ENCODE results near the gene CDH23.

Gene CDH23

DNA sequence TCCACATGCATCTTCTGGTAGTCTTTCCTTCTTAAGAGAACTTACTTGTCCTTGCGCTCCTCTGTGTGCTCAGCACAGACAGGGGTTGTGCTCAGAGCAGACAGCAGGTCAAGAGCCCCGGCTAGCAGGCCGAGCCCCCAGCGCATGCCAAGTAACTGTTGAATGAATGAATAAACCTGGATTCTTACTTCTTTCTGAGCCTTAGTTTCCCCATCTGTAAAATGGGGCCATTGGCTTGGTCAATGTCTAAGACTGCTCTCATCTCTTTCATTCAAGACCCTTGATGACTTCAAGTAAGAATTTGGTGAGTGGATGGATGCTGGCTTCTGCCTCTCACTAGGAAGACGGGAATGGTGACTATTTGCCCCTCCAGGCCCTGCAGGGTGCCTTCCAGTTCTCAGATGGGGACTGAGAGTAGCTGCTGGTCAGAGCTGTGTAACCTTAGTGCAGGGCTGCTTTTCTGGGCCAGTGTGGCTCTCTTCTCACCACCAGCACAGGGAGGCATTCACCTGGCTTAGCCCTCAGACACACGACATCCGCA, 78.1 kb downstream of the CDH23 start:
- no peak overlapping the region for H3K4me3 ChIP-seq (ENCODE audit: low read depth, low read length)
- DNase-seq (ENCODE audit: low read depth): no peak

DNA sequence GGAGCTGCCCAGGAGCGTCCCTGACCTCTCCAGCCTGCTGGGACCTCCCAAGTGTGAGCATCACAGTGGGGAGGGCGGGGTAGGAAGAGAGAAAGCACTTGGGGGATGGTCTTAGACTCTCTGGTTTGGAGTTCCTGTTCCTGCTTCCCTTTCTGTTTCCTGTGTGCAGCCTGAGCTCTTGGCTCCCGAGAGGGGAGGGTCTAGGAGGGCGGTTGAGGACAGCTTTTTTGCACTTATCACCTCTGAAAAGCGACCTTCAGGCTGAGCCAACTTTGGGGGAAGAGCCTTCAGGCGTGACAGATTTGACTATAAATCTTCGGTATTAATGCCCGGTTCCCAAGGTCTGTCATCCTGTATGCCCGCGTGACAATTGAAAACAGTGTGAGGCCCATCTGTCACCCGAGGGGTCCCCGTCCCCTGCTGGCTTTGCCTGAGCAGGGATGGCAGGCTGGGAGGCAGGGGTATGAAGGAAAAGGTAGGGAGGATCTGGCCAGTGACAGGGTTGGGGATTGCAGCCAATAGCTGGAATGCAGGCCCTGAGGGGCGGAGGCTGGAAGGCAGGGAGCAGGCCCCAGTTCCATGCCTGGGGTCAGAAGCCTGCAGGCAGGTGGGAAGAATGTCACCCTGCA, 78.6 kb downstream of the CDH23 start:
- no peak overlapping the region for H3K4me3 ChIP-seq (ENCODE audit: low read depth, low read length)
- DNase-seq (ENCODE audit: low read depth): no peak

DNA sequence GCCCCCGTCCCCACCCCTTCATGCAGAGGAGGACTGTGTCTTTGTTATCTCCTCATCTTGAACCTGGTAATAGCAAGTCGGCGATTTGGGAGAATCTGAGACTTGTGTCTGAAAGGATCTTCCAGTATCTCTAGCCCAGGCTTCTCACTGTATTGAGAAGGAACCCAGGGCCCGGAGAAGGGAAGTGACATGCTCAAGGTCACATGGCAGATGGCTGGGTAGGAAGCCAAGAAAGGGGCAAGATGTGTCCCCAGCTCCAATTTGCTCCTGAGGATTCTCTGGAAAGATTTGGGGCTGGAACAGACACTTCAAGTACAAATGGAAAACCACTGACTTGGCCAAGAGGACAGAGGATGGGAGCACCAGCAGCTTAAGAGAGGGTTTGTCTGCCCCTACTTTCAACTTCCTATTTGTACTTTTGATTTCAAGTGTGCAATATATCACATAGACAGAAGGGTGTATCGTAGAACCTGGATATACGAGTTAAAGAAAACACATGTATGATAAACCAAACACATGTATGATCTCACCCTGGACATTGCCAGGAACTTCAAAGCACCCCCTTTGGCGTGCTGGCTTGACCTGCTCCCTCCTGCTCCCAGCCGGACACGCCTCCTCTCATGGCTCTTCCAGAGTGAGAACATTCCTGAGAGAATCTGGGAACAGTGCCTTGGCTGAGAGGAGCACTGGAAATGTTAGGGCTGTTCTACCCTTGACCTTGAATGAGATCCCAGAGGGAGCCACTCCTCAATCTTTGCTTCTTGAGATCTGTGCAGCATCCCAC, 79.7 kb downstream of the CDH23 start:
- H3K4me3 ChIP-seq (ENCODE audit: low read depth, low read length): no peak overlapping the region
- no peak for DNase-seq (ENCODE audit: low read depth)

DNA sequence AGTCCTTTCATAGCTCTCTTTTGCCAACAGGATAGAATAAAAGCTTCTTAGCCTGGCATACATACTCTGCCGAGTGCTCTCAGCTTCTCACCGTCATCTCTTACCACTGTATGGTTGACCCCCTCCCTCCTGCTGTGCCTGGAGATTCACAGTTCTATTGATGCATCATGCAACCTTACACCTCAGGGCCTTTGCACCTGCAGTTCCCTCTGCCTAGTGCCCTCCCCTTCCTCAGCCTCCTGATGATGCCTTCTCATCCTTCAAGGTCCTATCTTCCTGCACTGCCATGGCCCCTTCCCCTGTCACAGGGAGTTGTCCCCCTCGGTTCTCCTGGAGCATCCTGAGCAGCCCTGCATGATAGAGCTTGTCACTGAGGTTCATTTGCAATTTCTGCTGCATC, 81.5 kb downstream of the CDH23 start:
- no peak for DNase-seq (ENCODE audit: low read depth)
- no peak overlapping the region for H3K4me3 ChIP-seq (ENCODE audit: low read depth, low read length)

DNA sequence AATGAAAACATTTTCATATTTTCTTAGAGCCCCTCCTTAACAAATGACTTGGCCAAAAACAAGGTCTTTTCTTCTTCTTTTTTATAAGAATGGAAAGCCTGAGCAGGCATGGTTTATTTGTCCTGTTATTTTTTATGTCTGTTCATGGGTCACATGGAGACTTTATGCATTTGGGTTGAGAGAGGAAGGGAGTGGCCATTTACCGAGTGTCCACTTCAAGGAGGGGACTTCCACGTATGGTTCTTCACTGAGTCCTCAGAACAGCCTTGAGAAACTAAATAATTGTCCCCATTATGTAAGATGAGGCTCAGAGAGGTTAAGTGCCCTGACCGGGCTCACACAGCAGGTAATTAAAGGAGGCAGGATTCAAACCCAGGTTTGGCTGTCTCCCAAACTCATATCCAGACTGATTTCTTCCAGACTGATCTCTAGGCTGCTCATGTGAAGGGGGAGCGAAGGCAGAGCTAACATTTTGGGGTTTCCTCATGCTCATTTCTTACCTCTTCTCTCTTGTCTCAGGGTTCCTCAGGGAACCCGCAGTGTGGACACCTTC, 82.2 kb downstream of the CDH23 start:
- no peak overlapping the region for H3K4me3 ChIP-seq (ENCODE audit: low read depth, low read length)
- DNase-seq (ENCODE audit: low read depth): no peak

DNA sequence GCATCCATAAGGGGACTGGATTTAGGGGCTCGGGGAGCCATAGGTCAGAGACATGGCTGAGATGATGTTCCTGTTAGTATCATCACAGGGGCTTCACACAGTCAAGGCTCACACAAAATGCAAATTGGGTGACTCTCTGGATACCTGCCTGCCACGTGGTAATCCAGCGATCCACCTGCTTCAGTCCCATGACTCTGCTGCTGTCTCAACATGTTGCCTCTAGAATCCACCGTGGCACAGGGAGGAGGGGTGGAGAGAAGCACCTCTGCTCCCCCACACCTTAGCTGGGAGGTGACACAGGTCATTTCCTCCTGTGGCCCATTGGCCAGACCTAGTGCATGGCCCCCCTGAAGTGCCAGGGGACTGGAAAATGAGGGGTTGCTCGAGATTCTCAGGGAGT, 83.1 kb downstream of the CDH23 start:
- no peak for DNase-seq (ENCODE audit: low read depth)
- H3K4me3 ChIP-seq (ENCODE audit: low read depth, low read length): no peak overlapping the region

DNA sequence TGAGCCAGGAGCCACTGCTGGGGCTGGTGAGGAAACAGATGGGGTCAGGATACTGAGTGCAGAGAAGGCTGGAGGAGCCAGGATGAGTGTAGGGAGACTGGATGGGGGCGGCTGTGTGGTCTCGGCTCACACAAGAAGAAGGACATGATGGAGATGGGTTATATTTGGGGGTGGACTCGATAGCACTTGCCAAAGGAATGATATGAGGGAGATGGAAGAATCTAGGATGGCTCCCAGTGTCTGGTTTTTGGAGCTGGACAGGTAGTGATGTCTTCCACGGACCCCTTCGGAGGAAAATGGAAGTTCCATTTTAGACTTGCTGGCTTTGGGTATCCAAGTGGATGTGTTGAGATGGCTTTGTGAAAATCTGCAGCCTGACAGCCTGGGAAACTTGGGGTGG, 83.9 kb downstream of the CDH23 start:
- no peak overlapping the region for H3K4me3 ChIP-seq (ENCODE audit: low read depth, low read length)
- DNase-seq (ENCODE audit: low read depth): no peak

DNA sequence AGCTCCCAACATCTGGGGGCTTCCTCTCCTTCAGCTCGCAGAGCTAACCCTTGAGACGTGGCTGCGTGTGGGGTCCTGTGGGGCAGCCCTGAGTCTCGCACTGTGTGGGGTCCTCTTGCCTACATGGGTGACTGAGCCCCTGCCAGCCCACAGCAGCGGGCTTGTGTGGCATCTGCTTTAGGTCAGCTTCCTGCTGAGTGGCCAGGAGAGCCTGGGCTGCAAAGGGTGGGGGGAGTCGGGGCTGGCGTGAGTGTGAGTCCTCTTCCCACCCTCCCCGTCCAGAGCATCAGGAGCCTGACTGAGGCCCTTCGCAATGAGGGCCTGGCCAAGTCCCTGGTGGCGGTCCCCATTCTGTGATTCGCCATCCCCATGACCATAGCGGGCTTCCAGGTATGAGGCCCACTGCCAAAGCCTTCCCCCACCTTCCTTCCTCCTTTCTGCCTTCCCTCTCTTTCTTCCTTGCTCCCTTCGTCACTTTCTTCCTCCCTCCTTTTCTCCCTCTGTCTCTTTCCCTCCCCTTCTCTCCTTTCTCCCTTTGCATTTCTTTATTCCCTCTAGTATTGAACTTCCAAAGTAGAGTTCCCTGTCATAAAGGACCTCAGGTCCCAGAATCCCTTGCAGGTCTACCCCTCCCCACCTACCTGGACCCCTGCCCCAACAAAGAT, 85.2 kb downstream of the CDH23 start:
- H3K4me3 ChIP-seq (ENCODE audit: low read depth, low read length): no peak overlapping the region
- no peak for DNase-seq (ENCODE audit: low read depth)

DNA sequence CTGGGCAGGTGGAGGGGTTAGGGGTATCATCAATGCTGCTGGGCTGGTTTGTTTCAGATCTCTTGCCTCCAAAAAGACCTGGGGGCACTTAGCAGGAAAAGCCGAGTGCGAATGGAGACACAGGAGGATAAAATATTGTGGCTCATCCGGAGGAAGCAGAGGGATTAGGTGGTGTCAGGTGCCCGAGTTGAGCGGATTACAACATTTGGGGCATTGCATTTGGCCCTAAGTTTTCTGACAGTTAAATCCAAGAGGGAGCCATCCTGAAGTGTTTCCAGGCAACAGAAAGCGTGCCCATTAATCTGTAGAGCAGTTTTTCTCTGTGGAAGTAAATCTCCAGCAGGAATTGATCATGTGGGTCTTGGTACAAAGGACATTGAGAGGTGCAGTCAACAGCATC, 85.9 kb downstream of the CDH23 start:
- DNase-seq (ENCODE audit: low read depth): no peak

DNA sequence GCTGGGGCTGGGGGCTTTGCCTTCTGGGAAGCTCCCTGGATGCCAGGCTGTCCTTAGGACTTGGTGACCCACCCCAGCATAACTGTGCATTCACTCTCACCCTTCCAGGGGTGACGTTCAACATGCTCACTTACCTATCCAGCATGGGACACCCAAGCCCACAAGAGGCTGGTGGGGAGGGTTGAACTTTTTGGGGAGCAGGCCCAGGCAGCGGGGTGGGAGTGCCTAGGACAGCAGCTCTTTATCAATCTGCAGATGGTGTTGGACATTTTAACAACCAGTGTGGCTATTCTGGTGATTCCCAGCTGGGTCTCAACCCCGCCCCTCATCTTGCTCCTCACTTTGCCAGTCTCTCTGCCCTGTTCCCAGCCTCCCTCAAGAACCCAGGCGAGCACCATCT, 86.4 kb downstream of the CDH23 start:
- no peak for DNase-seq (ENCODE audit: low read depth)
- H3K4me3 ChIP-seq (ENCODE audit: low read depth, low read length): no peak overlapping the region

More for the DNA sequence above, 85.9 kb downstream of the CDH23 start:
- no peak overlapping the region for H3K4me3 ChIP-seq (ENCODE audit: low read depth, low read length)

DNA sequence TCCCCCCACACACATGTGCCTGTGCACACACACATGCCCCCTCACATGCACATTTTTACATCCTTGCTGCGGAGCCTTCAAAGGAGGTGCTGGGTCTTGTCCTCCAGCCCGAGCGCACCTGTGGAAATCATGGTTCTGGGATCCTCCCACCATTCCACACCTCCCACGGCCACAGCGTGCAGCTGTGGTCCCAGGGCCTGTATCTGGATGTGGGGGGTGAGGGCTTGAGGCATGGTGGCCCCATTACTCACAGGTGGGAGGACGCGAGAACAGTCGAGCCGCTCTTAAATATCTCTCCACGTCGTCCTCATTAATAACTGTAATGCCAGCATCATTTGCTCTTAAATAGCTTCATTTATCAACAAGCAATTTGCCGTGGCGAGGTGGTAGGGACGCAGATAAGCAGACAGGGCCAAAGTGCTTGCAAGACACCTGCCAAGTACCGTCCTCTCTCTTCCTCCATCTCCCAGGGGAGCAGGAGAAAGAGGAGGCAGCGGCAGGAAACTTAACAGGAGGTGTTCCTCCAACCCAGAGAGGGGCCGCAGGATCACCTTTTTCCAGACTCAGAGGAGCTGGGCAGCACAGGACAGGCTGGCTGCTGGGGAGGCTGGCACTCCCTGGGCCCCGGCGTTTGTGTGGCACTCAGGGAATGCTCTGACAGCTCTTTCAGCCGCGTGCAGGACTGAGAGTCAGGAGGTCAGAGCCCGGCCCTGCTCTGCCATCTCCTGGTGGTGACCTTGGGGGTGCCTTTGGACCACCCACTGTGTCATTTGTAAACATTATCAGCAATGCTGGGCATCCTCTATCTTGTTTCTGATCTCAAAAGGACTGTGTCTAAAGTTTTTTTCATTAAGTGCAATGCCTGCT, 87.4 kb downstream of the CDH23 start:
- H3K4me3 ChIP-seq (ENCODE audit: low read depth, low read length): no peak overlapping the region
- DNase-seq (ENCODE audit: low read depth): no peak

DNA sequence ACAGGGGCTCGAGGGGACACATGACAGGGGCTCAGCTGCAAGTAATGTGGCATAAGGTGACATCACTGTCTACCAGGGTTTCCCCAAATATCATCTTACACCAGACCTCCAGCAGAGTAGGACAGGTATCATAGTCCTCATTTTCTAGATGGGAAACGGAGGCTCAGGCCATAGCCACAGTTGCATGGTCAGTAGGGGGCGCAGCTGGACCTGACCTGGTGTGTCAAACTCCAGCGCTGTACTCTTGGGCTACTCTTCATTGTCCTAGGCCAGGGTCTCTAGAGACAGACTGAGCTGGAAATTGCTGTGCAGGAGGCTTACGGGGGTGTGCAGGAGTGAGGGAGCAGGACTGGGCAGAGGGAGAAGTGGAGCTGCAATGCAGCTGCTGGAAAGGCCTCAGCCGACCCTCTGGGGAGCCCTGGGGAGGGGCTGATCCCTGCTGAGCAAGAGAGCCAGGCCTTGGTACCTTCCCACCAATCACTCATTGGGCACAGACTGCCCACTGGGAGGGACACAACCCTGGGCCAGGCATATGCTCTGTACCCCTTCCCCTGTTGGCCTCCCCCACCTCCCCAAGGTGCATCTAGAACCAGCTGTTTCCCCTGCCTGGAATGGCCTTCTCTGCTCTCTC, 89.9 kb downstream of the CDH23 start:
- DNase-seq (ENCODE audit: low read depth): no peak
- no peak overlapping the region for H3K4me3 ChIP-seq (ENCODE audit: low read depth, low read length)

DNA sequence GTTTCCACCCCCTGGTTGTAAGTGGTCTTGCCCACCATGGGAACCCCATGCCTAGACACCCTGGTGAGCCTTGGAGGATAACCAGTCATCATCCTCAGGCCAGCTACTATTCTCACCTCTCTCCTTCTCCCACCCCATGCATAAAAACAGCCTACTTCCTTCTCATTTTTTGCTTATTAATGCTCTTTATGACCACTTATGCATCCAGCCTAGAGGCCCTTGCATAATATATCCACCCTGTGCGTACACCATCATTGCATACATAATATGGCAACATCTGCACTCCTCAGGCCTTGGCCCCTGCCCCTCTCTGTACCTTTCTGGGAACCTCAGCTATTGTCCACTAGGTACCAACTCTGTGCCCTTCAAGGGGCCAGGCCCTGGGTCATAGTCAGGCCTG, 91.0 kb downstream of the CDH23 start:
- DNase-seq (ENCODE audit: low read depth): no peak
- no peak overlapping the region for H3K4me3 ChIP-seq (ENCODE audit: low read depth, low read length)

DNA sequence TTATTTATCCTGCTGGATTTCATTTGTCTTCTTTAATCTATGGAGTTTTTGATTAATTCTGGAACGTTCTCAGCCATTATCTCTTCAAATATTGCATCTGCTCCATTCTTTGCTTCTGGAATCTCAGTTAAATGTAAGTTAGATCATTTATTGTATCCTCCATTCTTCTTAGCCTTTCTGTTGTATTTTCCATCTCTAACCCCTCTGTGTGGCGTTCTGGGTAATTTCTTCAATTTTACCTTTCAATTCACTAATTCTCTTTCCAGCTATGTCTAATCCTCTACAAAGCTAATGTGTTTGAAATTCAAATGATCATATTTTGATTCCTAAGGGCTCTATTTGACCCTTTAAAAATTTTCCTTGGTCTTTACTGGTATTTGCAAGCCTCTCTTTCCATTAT, 92.4 kb downstream of the CDH23 start:
- no peak for DNase-seq (ENCODE audit: low read depth)
- no peak overlapping the region for H3K4me3 ChIP-seq (ENCODE audit: low read depth, low read length)

DNA sequence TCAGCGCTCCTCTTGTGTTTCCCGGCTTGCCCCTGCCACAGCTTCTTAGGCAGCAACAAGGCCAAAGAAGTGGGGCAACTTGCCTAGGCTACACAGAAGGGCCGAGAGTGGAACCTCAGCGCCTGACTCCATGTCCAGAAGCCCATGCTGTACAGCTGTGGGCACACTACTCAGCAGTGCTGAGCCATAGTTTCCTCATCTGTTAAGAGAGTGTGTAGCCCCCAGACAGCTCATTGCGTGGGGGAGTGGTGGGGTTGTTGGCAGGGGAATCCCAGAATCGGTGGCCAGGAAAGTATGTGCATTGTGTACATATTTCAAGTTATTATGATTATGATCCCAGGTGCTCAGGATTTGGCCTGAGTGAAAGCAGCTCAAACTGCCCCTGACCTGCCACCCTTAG, 96.2 kb downstream of the CDH23 start:
- H3K4me3 ChIP-seq (ENCODE audit: low read depth, low read length): no peak overlapping the region
- no peak for DNase-seq (ENCODE audit: low read depth)

DNA sequence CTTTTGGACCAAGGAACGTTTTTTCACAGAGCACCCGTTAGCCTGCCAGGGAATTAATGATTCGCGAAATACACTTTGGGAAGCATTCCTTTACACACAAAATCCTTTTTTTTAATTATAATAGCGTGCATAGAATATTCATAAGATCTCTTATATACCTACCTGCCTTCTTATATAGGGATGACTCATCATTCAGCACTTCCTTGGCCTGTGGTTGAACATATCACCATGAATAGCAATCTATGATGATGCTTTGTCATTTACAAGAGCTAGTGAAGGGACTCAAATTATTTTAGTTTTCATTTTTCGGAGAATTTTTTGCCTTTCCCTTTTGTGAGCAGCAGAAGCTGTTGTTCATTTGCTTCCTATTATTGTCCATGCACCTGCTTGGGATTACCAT, 97.0 kb downstream of the CDH23 start:
- no peak overlapping the region for H3K4me3 ChIP-seq (ENCODE audit: low read depth, low read length)
- no peak for DNase-seq (ENCODE audit: low read depth)

DNA sequence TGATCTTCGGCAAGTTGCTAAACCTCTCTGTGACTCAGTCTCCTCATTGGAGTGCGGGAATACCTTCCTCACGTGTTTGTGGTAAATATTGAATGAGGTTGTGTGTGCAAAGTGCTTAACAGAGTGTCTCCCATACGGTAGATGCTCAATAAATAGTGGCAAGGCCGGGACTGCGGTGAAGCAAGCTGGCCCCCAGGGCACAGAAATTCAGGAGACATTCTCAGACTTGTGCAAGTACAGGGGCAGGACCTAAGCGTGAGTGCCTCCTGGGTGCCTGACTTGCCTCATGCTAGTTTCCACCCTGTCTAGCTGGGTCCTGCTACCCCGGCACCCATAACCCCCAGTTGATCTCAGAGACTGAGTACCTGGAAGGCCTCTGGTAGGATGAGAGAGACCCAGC, 97.8 kb downstream of the CDH23 start:
- H3K4me3 ChIP-seq (ENCODE audit: low read depth, low read length): no peak overlapping the region
- no peak for DNase-seq (ENCODE audit: low read depth)

DNA sequence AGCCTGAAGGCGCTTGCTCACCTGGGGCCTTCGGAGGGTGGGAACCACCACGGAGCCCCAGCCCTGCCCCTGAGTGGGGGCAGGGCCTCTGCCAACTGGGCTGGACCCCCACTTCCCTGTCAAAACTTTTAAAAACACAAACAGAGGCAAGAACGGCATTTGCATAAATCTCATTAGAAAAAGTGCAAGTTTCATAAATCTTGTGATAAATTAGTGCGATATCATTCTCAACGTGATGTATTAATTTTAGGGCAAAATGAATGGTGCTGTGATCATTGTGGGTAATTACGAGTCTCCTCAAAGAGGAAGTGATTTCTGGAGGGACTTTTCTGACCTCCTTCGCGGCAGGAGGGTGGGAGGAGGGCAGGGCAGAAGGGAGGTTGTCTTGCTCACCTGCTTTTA, 98.3 kb downstream of the CDH23 start:
- DNase-seq (ENCODE audit: low read depth): no peak
- H3K4me3 ChIP-seq (ENCODE audit: low read depth, low read length): no peak overlapping the region

Data from skeletal muscle cell (primary cell).